ENCODE data around the gene DKK3. TPM values are rescaled to one million over a fixed set of nuclear protein-coding genes. Genes with fewer than 3 reads are reported as not detected.

DKK3 gene
- polyA plus RNA-seq, 1 experiment = 1,276 TPM

GRCh38 chr11:11985954-11986949 is 22.2 kb downstream of the DKK3 start:
- ChIA-PET CTCF (interaction anchor here (0.6 to 2.1 kb wide), 6 partner anchors 9 to 298 kb away, joined by 3 to 4 read pairs (median 3); no protein-coding TSS in a partner anchor), POLR2A (no interaction called here)
- no peaks in the 10 kb centered on the region for H3K36me3 ChIP-seq (ENCODE audit: control insufficient read depth, insufficient read depth, low read length)
- no peak for DNase-seq (ENCODE audit: low read depth)
- H3K4me3 ChIP-seq (ENCODE audit: low read depth, low read length) = no peak overlapping the region
- H3K27me3 ChIP-seq (ENCODE audit: control insufficient read depth, insufficient read depth, low read length) = no peaks in the 10 kb centered on the region
- no peak for TF ChIP-seq CTCF (IDR thresholded peaks at IDR 0.05; ENCODE audit: insufficient read depth, low read depth, low read length)

GRCh38 chr11:11985016-11985715 is 23.3 kb downstream of the DKK3 start:
- Histone ChIP-seq H3K4me3 (ENCODE audit: low read depth, low read length) (no peak overlapping the region), H3K36me3 (ENCODE audit: control insufficient read depth, insufficient read depth, low read length) (no peaks in the 10 kb centered on the region), H3K27me3 (ENCODE audit: control insufficient read depth, insufficient read depth, low read length) (no peaks in the 10 kb centered on the region)
- ChIA-PET POLR2A (no interaction called here), CTCF (interaction anchor here (0.9 to 2.1 kb wide), 4 partner anchors 8 to 251 kb away, joined by 3 to 4 read pairs (median 3); no protein-coding TSS in a partner anchor)
- TF ChIP-seq CTCF (IDR thresholded peaks at IDR 0.05; ENCODE audit: insufficient read depth, low read depth, low read length) = no peak
- peak; percentile 58 for DNase-seq (ENCODE audit: low read depth)

- no peak overlapping the region for H3K4me3 ChIP-seq (ENCODE audit: low read depth, low read length)
- TF ChIP-seq CTCF (IDR thresholded peaks at IDR 0.05; ENCODE audit: insufficient read depth, low read depth, low read length) = no peak
- DNase-seq (ENCODE audit: low read depth) = no peak
- H3K27me3 ChIP-seq (ENCODE audit: control insufficient read depth, insufficient read depth, low read length) = no peaks in the 10 kb centered on the region
- ChIA-PET CTCF (interaction anchor here (0.9 to 2.1 kb wide), 2 partner anchors 13 to 15 kb away, joined by 3 to 4 read pairs; no protein-coding TSS in a partner anchor), POLR2A (interaction anchor here (0.7 kb wide), 1 partner anchor 11 kb away, joined by 6 read pairs; no protein-coding TSS in a partner anchor)
- no peaks in the 10 kb centered on the region for H3K36me3 ChIP-seq (ENCODE audit: control insufficient read depth, insufficient read depth, low read length)
These were observed 23.9 kb downstream of the DKK3 start for GRCh38 chr11:11984563-11984962.

GRCh38 chr11:11983427-11983826 is 25.0 kb downstream of the DKK3 start:
- POLR2A ChIA-PET = interaction anchor here (1.0 kb wide), 1 partner anchor 10 kb away, joined by 3 read pairs; no protein-coding TSS in a partner anchor
- DNase-seq (ENCODE audit: low read depth) = no peak
- no peaks in the 10 kb centered on the region for H3K27me3 ChIP-seq (ENCODE audit: control insufficient read depth, insufficient read depth, low read length)
- CTCF ChIA-PET = interaction anchor here (1.2 kb wide), 1 partner anchor 191 kb away, joined by 3 read pairs; no protein-coding TSS in a partner anchor
- TF ChIP-seq CTCF (IDR thresholded peaks at IDR 0.05; ENCODE audit: insufficient read depth, low read depth, low read length) = no peak
- H3K4me3 ChIP-seq (ENCODE audit: low read depth, low read length) = no peak overlapping the region
- H3K36me3 ChIP-seq (ENCODE audit: control insufficient read depth, insufficient read depth, low read length) = 0 out of 2 replicates have a peak, but pooled peaks cover 2% of the 10 kb centered on the region

All from BJ (cell line).